Dendritic cell treated with granulocyte-macrophage colony-stimulating factor and Interleukin-4, amounts not matched to agents 40 ng/mL and 50 ng/mL, for 4 days (primary cell): ENCODE measurements around the gene HPSE2.
"Not testable (repeated sequence)": the region's sequence is repeated elsewhere in the genome, so short reads cannot be mapped to it uniquely, and the experiment has no call there.

Experiments used
- H3K27ac Mint-ChIP-seq: one replicate; pipeline ENCODE4 v1.8.0; 2022; ENCODE audit warnings: mild to moderate bottlenecking, mixed read lengths
- H3K27me3 Mint-ChIP-seq: one replicate; pipeline ENCODE4 v1.8.0; 2022; ENCODE audit warnings: mild to moderate bottlenecking, mixed read lengths
- H3K36me3 Mint-ChIP-seq: one replicate; pipeline ENCODE4 v1.8.0; 2022; ENCODE audit warnings: low read depth, mixed read lengths
- H3K4me1 Mint-ChIP-seq: one replicate; pipeline ENCODE4 v1.8.0; 2022; ENCODE audit warnings: low read depth, mixed read lengths
- H3K4me3 Mint-ChIP-seq: one replicate; pipeline ENCODE4 v1.8.0; 2022; ENCODE audit warnings: mild to moderate bottlenecking, moderate library complexity, mixed read lengths
- H3K9me3 Mint-ChIP-seq: one replicate; pipeline ENCODE4 v1.8.0; 2022; ENCODE audit warnings: mixed read lengths
- intact Hi-C: fragments of 100-400 bp; cut with micrococcal nuclease; formaldehyde crosslinking; loops from one replicate; pipeline ENCODE4 v1.15.0; 2022

HPSE2 gene

GRCh38 chr10:98567391-98568133, 668.1 kb downstream of the HPSE2 start:
- Mint-ChIP-seq H3K27me3 (peaks cover 5% of the 10 kb centered on the region), H3K27ac (no peak overlapping the region), H3K4me1 (no peaks in the 10 kb centered on the region), H3K36me3 (no peaks in the 10 kb centered on the region), H3K9me3 (no peaks in the 10 kb centered on the region), H3K4me3 (no peak overlapping the region)
- intact Hi-C loops, result no loop called here

GRCh38 chr10:98563811-98564210, 671.8 kb downstream of the HPSE2 start:
- H3K4me3 Mint-ChIP-seq, result no peak overlapping the region
- H3K9me3 Mint-ChIP-seq, result no peaks in the 10 kb centered on the region
- H3K4me1 Mint-ChIP-seq, result no peaks in the 10 kb centered on the region
- no peaks in the 10 kb centered on the region for H3K27me3 Mint-ChIP-seq
- intact Hi-C loops, result no loop called here
- H3K36me3 Mint-ChIP-seq, result no peaks in the 10 kb centered on the region
- H3K27ac Mint-ChIP-seq, result no peak overlapping the region

DNA sequence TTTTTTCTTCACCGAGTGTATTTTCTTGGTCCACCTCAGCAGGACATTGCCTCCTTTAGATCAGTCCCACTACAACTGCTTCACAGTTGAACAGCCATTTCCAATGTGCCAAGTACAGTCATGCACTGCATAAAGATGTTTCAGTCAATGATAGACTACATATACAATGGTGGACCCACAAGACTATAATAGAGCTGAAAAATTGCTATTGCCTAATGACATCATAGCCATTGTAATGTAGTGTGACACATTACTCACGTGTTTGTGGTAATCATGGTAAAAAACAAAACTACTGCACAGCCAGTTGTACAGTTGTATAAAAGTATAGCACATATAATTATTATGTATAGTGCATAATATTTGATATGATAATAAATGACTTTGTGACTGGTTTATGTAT, 675.1 kb downstream of the HPSE2 start:
- Mint-ChIP-seq H3K27ac (no peak overlapping the region), H3K36me3 (no peaks in the 10 kb centered on the region), H3K27me3 (no peaks in the 10 kb centered on the region), H3K4me1 (no peaks in the 10 kb centered on the region), H3K4me3 (no peak overlapping the region), H3K9me3 (no peaks in the 10 kb centered on the region)
- intact Hi-C loops, result no loop called here

- H3K27me3 Mint-ChIP-seq, result no peaks in the 10 kb centered on the region
- no peak overlapping the region for H3K4me3 Mint-ChIP-seq
- H3K4me1 Mint-ChIP-seq, result no peaks in the 10 kb centered on the region
- H3K27ac Mint-ChIP-seq, result no peak overlapping the region
- intact Hi-C loops, result no loop called here
- no peaks in the 10 kb centered on the region for H3K36me3 Mint-ChIP-seq
- no peaks in the 10 kb centered on the region for H3K9me3 Mint-ChIP-seq
These were observed 679.6 kb downstream of the HPSE2 start for GRCh38 chr10:98556061-98556460.

DNA sequence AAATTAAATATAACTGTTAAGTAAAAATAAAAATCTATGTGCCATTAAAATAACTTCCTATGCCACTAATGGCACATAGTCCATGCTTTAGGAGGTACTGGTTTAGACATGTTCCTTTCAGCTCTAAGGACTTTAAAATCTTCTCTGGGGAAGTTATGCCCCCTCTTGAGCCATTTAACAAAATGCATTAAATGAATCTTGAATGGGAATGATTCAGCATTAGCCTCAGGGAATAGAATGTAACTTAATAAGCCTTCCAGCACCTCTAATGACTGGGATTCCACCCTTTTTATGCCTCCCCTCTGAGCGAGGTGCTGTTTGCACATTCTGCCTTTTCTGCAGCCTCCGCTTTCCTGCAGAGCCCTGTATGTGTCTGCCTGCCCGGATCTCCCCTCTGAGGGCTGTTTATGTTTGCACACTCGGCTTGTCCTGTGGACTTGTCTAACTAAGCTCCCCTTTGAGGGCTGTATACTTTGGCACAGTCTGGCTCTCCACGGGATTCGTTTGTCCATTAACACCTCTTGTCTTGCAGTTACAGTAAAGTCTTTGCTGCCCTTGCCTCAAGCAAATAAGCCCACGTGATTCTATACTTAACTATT, 680.5 kb downstream of the HPSE2 start:
- Mint-ChIP-seq H3K9me3 (no peaks in the 10 kb centered on the region), H3K4me3 (no peak overlapping the region), H3K27ac (no peak overlapping the region), H3K27me3 (no peaks in the 10 kb centered on the region), H3K36me3 (no peaks in the 10 kb centered on the region), H3K4me1 (no peaks in the 10 kb centered on the region)
- intact Hi-C loops, result no loop called here

- H3K27ac Mint-ChIP-seq, H3K9me3 Mint-ChIP-seq, H3K4me3 Mint-ChIP-seq, intact Hi-C loops, H3K4me1 Mint-ChIP-seq, H3K27me3 Mint-ChIP-seq, H3K36me3 Mint-ChIP-seq: not testable (repeated sequence)
These were observed 694.1 kb downstream of the HPSE2 start for GRCh38 chr10:98541561-98541960.

DNA sequence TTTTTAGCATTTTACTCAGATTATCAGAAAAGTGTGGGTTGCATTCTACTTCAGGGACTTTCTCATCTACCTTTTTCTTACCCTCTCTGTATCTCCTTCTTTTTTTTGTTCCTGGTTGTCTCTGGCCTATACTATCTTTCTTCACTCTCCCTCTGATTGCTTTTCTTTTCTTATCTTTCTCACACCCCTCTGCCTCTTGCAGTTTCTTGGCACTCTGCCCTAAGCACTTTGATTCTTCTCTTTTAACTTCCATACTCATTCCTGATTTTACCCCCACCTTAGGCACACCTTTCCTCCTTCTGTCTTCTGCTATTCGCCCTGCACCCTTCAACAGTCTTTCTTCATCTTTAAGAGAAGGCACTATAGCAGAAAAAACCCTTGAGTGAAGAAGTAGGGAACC, 696.1 kb downstream of the HPSE2 start:
- no peak overlapping the region for H3K4me3 Mint-ChIP-seq
- no peaks in the 10 kb centered on the region for H3K36me3 Mint-ChIP-seq
- no peak overlapping the region for H3K27ac Mint-ChIP-seq
- no peaks in the 10 kb centered on the region for H3K9me3 Mint-ChIP-seq
- H3K4me1 Mint-ChIP-seq, result no peaks in the 10 kb centered on the region
- peaks cover 3% of the 10 kb centered on the region for H3K27me3 Mint-ChIP-seq
- intact Hi-C loops, result no loop called here

GRCh38 chr10:98538472-98538871, 697.2 kb downstream of the HPSE2 start:
- H3K27me3 Mint-ChIP-seq, result peaks cover 3% of the 10 kb centered on the region
- intact Hi-C loops, result no loop called here
- H3K4me1 Mint-ChIP-seq, result no peaks in the 10 kb centered on the region
- no peak overlapping the region for H3K27ac Mint-ChIP-seq
- no peaks in the 10 kb centered on the region for H3K36me3 Mint-ChIP-seq
- no peak overlapping the region for H3K4me3 Mint-ChIP-seq
- H3K9me3 Mint-ChIP-seq, result no peaks in the 10 kb centered on the region

DNA sequence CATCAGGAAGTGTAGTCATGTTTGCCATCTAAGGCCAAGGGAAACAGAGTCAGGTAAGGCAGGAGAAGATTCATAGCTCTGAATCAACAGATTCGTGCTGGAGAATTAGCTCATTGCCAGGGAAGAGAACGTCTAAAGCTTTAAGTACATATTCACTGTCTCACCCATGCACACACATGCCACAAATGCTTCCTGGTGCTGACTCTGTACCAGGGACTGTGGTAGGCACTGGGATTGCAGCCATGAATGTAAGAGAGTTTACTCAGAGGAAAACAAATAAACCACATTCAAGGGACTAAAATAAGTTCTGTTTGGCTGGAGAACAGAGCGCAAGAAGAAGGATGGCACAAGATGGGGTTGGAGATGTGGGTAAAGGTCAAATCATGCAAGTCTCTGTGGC, 699.1 kb downstream of the HPSE2 start:
- Mint-ChIP-seq H3K9me3 (no peaks in the 10 kb centered on the region), H3K27ac (no peak overlapping the region), H3K36me3 (no peaks in the 10 kb centered on the region), H3K27me3 (peaks cover 3% of the 10 kb centered on the region), H3K4me3 (no peak overlapping the region), H3K4me1 (no peaks in the 10 kb centered on the region)
- intact Hi-C loops, result no loop called here

DNA sequence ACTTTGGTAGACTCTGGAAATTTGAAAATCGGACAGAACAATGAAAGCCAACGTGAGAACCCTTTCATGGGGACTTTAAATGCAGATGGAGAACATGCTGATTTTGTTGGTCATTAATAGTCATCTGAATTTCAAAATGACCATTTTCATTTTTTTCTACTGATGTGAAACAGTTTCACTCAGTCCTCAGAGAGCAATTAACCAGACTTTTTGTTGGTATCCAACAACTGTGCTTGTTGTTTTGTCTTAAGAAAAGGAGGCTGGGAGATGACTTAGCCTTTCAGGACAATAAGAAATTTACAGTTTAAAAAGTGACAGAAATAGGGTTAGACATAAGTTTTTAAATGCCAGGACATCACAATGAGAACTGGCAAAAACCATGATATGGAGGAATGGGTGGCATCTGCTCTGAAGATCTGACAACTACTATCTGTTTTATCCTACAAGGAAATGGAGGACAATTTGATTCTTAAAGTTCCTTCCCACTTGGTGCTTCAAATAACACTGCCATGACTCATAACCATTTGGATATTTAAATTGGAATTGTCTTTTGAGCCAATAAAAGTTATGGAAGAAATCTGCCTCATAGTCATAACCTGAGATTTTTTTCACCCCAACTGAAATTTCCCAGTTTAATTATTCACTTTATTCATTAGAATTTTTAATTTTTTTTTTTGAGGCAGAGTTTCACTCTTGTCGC, 701.8 kb downstream of the HPSE2 start:
- Mint-ChIP-seq H3K9me3 (no peaks in the 10 kb centered on the region), H3K4me3 (no peak overlapping the region), H3K36me3 (no peaks in the 10 kb centered on the region), H3K4me1 (no peaks in the 10 kb centered on the region), H3K27me3 (peaks cover 4% of the 10 kb centered on the region), H3K27ac (no peak overlapping the region)
- intact Hi-C loops, result no loop called here

GRCh38 chr10:98533241-98533640, 702.4 kb downstream of the HPSE2 start:
- no peak overlapping the region for H3K4me3 Mint-ChIP-seq
- no peaks in the 10 kb centered on the region for H3K9me3 Mint-ChIP-seq
- H3K27ac Mint-ChIP-seq, result no peak overlapping the region
- intact Hi-C loops, result no loop called here
- H3K27me3 Mint-ChIP-seq, result peaks cover 4% of the 10 kb centered on the region
- no peaks in the 10 kb centered on the region for H3K36me3 Mint-ChIP-seq
- no peaks in the 10 kb centered on the region for H3K4me1 Mint-ChIP-seq

- Mint-ChIP-seq H3K4me1 (no peaks in the 10 kb centered on the region), H3K27ac (no peak overlapping the region), H3K27me3 (peaks cover 1% of the 10 kb centered on the region), H3K36me3 (no peaks in the 10 kb centered on the region), H3K4me3 (no peak overlapping the region), H3K9me3 (no peaks in the 10 kb centered on the region)
- intact Hi-C loops, result no loop called here
These were observed 706.9 kb downstream of the HPSE2 start for GRCh38 chr10:98528805-98529183.

DNA sequence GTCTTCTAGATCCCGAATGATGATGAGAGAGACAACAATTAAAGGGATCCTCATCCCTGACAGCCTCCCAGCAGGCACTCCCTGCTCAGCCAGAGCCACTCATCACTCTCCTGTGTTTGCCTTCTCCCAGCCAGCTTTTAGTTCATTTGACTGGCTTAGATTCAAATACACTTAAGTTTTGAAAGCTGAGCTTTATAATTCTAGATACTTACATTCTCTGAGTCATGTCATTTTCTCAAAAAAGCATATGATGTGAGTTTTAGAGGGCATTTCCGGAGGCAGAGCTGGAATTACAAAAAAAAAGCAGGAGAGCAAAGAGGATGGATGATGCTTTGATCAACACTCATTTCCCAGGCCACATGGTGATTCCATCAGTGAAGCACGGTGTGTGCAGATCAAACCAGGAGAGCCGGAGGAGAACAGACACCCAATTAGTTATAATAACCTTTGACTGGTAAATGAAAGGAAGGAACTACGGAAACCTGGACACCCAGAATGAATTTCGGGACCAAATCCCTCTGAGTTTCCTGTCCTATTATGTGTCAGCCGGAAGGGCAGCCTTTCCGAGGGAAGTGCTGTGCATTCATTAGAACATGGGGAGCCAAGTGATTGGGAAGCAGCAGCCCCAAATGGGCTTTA, 707.4 kb downstream of the HPSE2 start:
- no peaks in the 10 kb centered on the region for H3K9me3 Mint-ChIP-seq
- H3K4me1 Mint-ChIP-seq, result no peaks in the 10 kb centered on the region
- intact Hi-C loops, result no loop called here
- peaks cover 1% of the 10 kb centered on the region for H3K27me3 Mint-ChIP-seq
- no peak overlapping the region for H3K27ac Mint-ChIP-seq
- H3K36me3 Mint-ChIP-seq, result no peaks in the 10 kb centered on the region
- H3K4me3 Mint-ChIP-seq, result no peak overlapping the region

GRCh38 chr10:98525969-98526368, 709.7 kb downstream of the HPSE2 start:
- Mint-ChIP-seq H3K27me3 (peaks cover 1% of the 10 kb centered on the region), H3K27ac (no peak overlapping the region)
- intact Hi-C loops, result no loop called here

More at GRCh38 chr10:98525969-98526368, 709.7 kb downstream of the HPSE2 start:
- Mint-ChIP-seq H3K9me3 (no peaks in the 10 kb centered on the region), H3K4me1 (no peaks in the 10 kb centered on the region), H3K36me3 (no peaks in the 10 kb centered on the region), H3K4me3 (no peak overlapping the region)
